SK-N-SH (cell line): Measurements from ENCODE around the gene ZBTB34. TPM values are rescaled to one million over a fixed set of nuclear protein-coding genes. Genes with fewer than 3 reads are reported as not detected.

Experiments
- CTCF ChIA-PET: fragments of 300-600, 350-600 bp; formaldehyde crosslinking; extraction: SDS; loops from one replicate; lab custom pipeline; 2021; lab: Yijun Ruan, JAX
- POLR2A ChIA-PET: fragments of 350-600 bp; sonication (Branson Sonifier 250); formaldehyde crosslinking; extraction: SDS; loops from one replicate; lab custom pipeline; 2020; ENCODE audit warnings: antibody characterized with exemption, inconsistent platforms; lab: Yijun Ruan, JAX
- DNase-seq: peaks from one replicate; pipeline ENCODE4 v3.0.0; 2012
- H2AFZ ChIP-seq: fragments of 200-600 bp; sonication (generic); 2 replicates; pipeline ENCODE4 v1.8.1; 2016; ENCODE audit warnings: antibody characterized with exemption, mild to moderate bottlenecking, low read depth
- H3F3A ChIP-seq: fragments of 200-600 bp; sonication (generic); replicated peaks from 2 replicates; pipeline ENCODE3; 2016; ENCODE audit warnings: antibody characterized with exemption, mild to moderate bottlenecking; ENCODE audit not compliant: insufficient read depth
- H3K27ac ChIP-seq, 2 experiments: fragments of 200-500 bp in 1 of 2; fragments of 200-600 bp in 1 of 2; sonication (Bioruptor generic) in 1 of 2; sonication (generic), shearing (Covaris generic) in 1 of 2; 2 replicates each; pipeline versions ENCODE4 v1.5.1 to v1.6.1; 2014 to 2016; ENCODE audit warnings: low read depth in 2 of 2, inconsistent platforms in 1 of 2, low read length in 1 of 2, mild to moderate bottlenecking in 1 of 2, mixed read lengths in 1 of 2
- H3K27me3 ChIP-seq: fragments of 200-600 bp; sonication (generic), shearing (Covaris generic); 2 replicates; pipeline ENCODE4 v1.6.1; 2016; ENCODE audit warnings: mixed run types; ENCODE audit not compliant: insufficient read depth
- H3K36me3 ChIP-seq, 2 experiments: fragments of 200-500 bp in 1 of 2; fragments of 200-600 bp in 1 of 2; sonication (Bioruptor generic) in 1 of 2; sonication (generic) in 1 of 2; replicated peaks in 1 of 2; 2 replicates each; pipeline versions ENCODE3 to v1.5.1; 2014 to 2016; ENCODE audit warnings: low read length in 1 of 2, mild to moderate bottlenecking in 1 of 2; ENCODE audit not compliant: insufficient read depth in 2 of 2, control insufficient read depth in 1 of 2
- H3K4me1 ChIP-seq, 2 experiments: fragments of 200-500 bp in 1 of 2; fragments of 200-600 bp in 1 of 2; sonication (Bioruptor generic) in 1 of 2; sonication (generic), shearing (Covaris generic) in 1 of 2; 2 replicates each; pipeline versions ENCODE4 v1.5.1 to v1.6.1; 2014 to 2016; ENCODE audit warnings: low read depth in 1 of 2, low read length in 1 of 2, mixed run types in 1 of 2; ENCODE audit not compliant: insufficient read depth in 2 of 2, control insufficient read depth in 1 of 2
- H3K4me2 ChIP-seq: fragments of 200-600 bp; sonication (generic), shearing (Covaris generic); 2 replicates; pipeline ENCODE4 v1.6.1; 2017; ENCODE audit warnings: mixed run types
- H3K4me3 ChIP-seq, 2 experiments: fragments of 200-500 bp in 1 of 2; fragments of 200-600 bp in 1 of 2; sonication (Bioruptor generic) in 1 of 2; sonication (generic), shearing (Covaris generic) in 1 of 2; 2 replicates each; pipeline versions ENCODE4 v1.5.1 to v1.8.1; 2014 to 2016; ENCODE audit warnings: low read depth in 2 of 2, inconsistent platforms in 1 of 2, low read length in 1 of 2, mild to moderate bottlenecking in 1 of 2, mixed read lengths in 1 of 2, moderate library complexity in 1 of 2
- H3K79me2 ChIP-seq: fragments of 200-600 bp; sonication (generic); 2 replicates; pipeline ENCODE4 v1.8.1; 2017; ENCODE audit warnings: mild to moderate bottlenecking; ENCODE audit not compliant: insufficient read depth
- H3K9ac ChIP-seq: fragments of 200-600 bp; sonication (generic); 2 replicates; pipeline ENCODE4 v1.6.1; 2017; ENCODE audit warnings: mixed run types
- H3K9me2 ChIP-seq: fragments of 200-600 bp; sonication (generic); 2 replicates; pipeline ENCODE4 v1.6.1; 2017; ENCODE audit warnings: mixed run types
- H3K9me3 ChIP-seq: fragments of 200-600 bp; sonication (generic); 2 replicates; pipeline ENCODE4 v1.6.1; 2017; ENCODE audit warnings: mixed run types, mild to moderate bottlenecking, moderate library complexity
- H4K20me1 ChIP-seq: fragments of 200-600 bp; sonication (generic); 2 replicates; pipeline ENCODE4 v1.6.1; 2017; ENCODE audit warnings: mild to moderate bottlenecking, mixed run types; ENCODE audit not compliant: insufficient read depth
- CTCF ChIP-seq: fragments of 200-600 bp; sonication (generic); IDR thresholded peaks from 2 replicates; pipeline ENCODE4 v1.6.1; 2017; ENCODE audit warnings: antibody characterized with exemption, mild to moderate bottlenecking, moderate library complexity
- EP300 ChIP-seq, 2 experiments: IDR thresholded peaks; 2 replicates each; pipeline versions ENCODE4 v1.4.0 to v1.6.1; 2012; ENCODE audit warnings: borderline replicate concordance in 1 of 2, low read depth in 1 of 2, low read length in 1 of 2
- FOSL2 ChIP-seq: IDR thresholded peaks from 2 replicates; pipeline ENCODE4 v1.4.0; 2012; ENCODE audit warnings: low read depth, mild to moderate bottlenecking, moderate library complexity, borderline replicate concordance
- FOXM1 ChIP-seq: IDR thresholded peaks from 2 replicates; pipeline ENCODE4 v1.4.0; 2012; ENCODE audit warnings: low read depth, mild to moderate bottlenecking
- GABPA ChIP-seq: IDR thresholded peaks from 2 replicates; pipeline ENCODE4 v1.4.0; 2012; ENCODE audit warnings: low read depth, mild to moderate bottlenecking
- IRF3 ChIP-seq: fragments of 150-350 bp; IDR thresholded peaks from 2 replicates; pipeline ENCODE4 v1.6.1; 2016; ENCODE audit warnings: mild to moderate bottlenecking, low read depth, low read length
- JUND ChIP-seq: IDR thresholded peaks from 2 replicates; pipeline ENCODE4 v1.4.0; 2012
- MAX ChIP-seq: IDR thresholded peaks from 2 replicates; pipeline ENCODE4 v1.4.0; 2012; ENCODE audit warnings: low read depth
- NFIC ChIP-seq: IDR thresholded peaks from 2 replicates; pipeline ENCODE4 v1.4.0; 2012; ENCODE audit warnings: borderline replicate concordance
- NRF1 ChIP-seq: IDR thresholded peaks from 2 replicates; pipeline ENCODE4 v1.6.1; 2012; ENCODE audit warnings: low read depth, mild to moderate bottlenecking, low read length
- PBX3 ChIP-seq: IDR thresholded peaks from 2 replicates; pipeline ENCODE4; 2012
- REST ChIP-seq: IDR thresholded peaks from 2 replicates; pipeline ENCODE4 v1.6.1; 2012; ENCODE audit warnings: mild to moderate bottlenecking, low read depth, low read length, moderate library complexity
- RXRA ChIP-seq: IDR thresholded peaks from 2 replicates; pipeline ENCODE4 v1.4.0; 2012; ENCODE audit warnings: low read depth, mild to moderate bottlenecking, borderline replicate concordance
- SIN3A ChIP-seq: IDR thresholded peaks from 2 replicates; pipeline ENCODE4 v1.6.1; 2012; ENCODE audit warnings: low read depth, mild to moderate bottlenecking, low read length, moderate library complexity, borderline replicate concordance
- TEAD4 ChIP-seq: IDR thresholded peaks from 2 replicates; pipeline ENCODE4 v1.4.0; 2012; ENCODE audit warnings: mild to moderate bottlenecking, borderline replicate concordance; ENCODE audit not compliant: insufficient read depth
- USF1 ChIP-seq: IDR thresholded peaks from 2 replicates; pipeline ENCODE4 v1.4.0; 2012; ENCODE audit warnings: low read depth, borderline replicate concordance
- USF2 ChIP-seq: fragments of 150-350 bp; IDR thresholded peaks from 2 replicates; pipeline ENCODE4 v1.6.1; 2017; ENCODE audit warnings: antibody characterized with exemption, low read length, low read depth, borderline replicate concordance
- YY1 ChIP-seq: IDR thresholded peaks from 2 replicates; pipeline ENCODE4 v1.4.0; 2012; ENCODE audit warnings: low read depth, mild to moderate bottlenecking
- WGBS: methylation state at CpG from one replicate; pipeline ENCODE4 v1.1.6; 2017; ENCODE audit warnings: low lambda C conversion rate; 5-methylcytosine and 5-hydroxymethylcytosine counted together
- polyA plus RNA-seq, 3 experiments: library from polyadenylated mRNA; depleted of rRNA; stranded (reverse); fragments of >200 nt; gene quantifications; 2 replicates each; pipeline ENCODE4 v1.2.3, GENCODE V29; 2012

Gene ZBTB34
- polyA plus RNA-seq, 1 of the 3 experiments (the other 2 are of a cell fraction) = 2.9 TPM

GRCh38 chr9:126813072-126813471 lies 47.4 kb upstream of the ZBTB34 start:
- peaks cover 97% of the 10 kb centered on the region for H3K79me2 ChIP-seq
- H3F3A ChIP-seq = peaks cover 3% of the 10 kb centered on the region
- TF ChIP-seq EP300 (IDR thresholded peaks at IDR 0.05; ENCODE audit: borderline replicate concordance in 1 of 2, low read depth in 1 of 2, low read length in 1 of 2) = no peak
- no peak for TF ChIP-seq FOXM1
- no peak for TF ChIP-seq USF2
- TF ChIP-seq NRF1 = no peak
- TF ChIP-seq RXRA = no peak
- no peak for TF ChIP-seq YY1
- H3K27ac ChIP-seq = no peak overlapping the region
- H3K36me3 ChIP-seq = peaks cover 30 to 81% of the 10 kb centered on the region in 2 experiments
- no peaks in the 10 kb centered on the region for H3K27me3 ChIP-seq
- WGBS = 98% methylated on average over 11 of the region's 11 CpGs
- no peaks in the 10 kb centered on the region for H3K9me2 ChIP-seq
- H3K4me1 ChIP-seq = no peaks in the 10 kb centered on the region; a peak in 1 of 4 replicates
- peaks cover 6% of the 10 kb centered on the region; the same call in 1 of the 2 replicates for H4K20me1 ChIP-seq
- no peak for DNase-seq
- no peak overlapping the region for H2AFZ ChIP-seq
- H3K4me3 ChIP-seq = no peak overlapping the region
- no peak overlapping the region for H3K9ac ChIP-seq
- no peak overlapping the region for H3K4me2 ChIP-seq
- ChIA-PET CTCF (no interaction called here), POLR2A (no interaction called here)
- H3K9me3 ChIP-seq = peaks cover 16% of the 10 kb centered on the region; the same call in 1 of the 2 replicates

GRCh38 chr9:126814091-126814490 lies 46.3 kb upstream of the ZBTB34 start:
- peaks cover 4% of the 10 kb centered on the region; the same call in 1 of the 2 replicates for H4K20me1 ChIP-seq
- H3K4me2 ChIP-seq = no peak overlapping the region
- H3K4me3 ChIP-seq = no peak overlapping the region
- DNase-seq = no peak
- no peak overlapping the region for H3K9ac ChIP-seq
- no peaks in the 10 kb centered on the region for H3K27me3 ChIP-seq
- H3K36me3 ChIP-seq = peaks cover 26 to 82% of the 10 kb centered on the region in 2 experiments
- peaks cover 3% of the 10 kb centered on the region for H3F3A ChIP-seq
- no peak overlapping the region for H2AFZ ChIP-seq
- ChIA-PET POLR2A (no interaction called here), CTCF (no interaction called here)
- H3K9me3 ChIP-seq = peaks cover 21% of the 10 kb centered on the region; the same call in 1 of the 2 replicates
- no peak overlapping the region for H3K27ac ChIP-seq
- H3K79me2 ChIP-seq = peaks cover 97% of the 10 kb centered on the region
- H3K4me1 ChIP-seq = no peaks in the 10 kb centered on the region; a peak in 1 of 4 replicates
- H3K9me2 ChIP-seq = no peaks in the 10 kb centered on the region
- no peak for TF ChIP-seq SIN3A
- TF ChIP-seq USF1 = no peak
- no peak for TF ChIP-seq IRF3
- TF ChIP-seq PBX3 = no peak
- no peak for TF ChIP-seq MAX
- TF ChIP-seq GABPA = no peak
- no peak for TF ChIP-seq JUND
- TF ChIP-seq TEAD4 = no peak
- TF ChIP-seq YY1 = no peak
- no peak for TF ChIP-seq CTCF
- no peak for TF ChIP-seq FOSL2
- TF ChIP-seq NFIC = no peak
- no peak for TF ChIP-seq REST
- no peak for TF ChIP-seq EP300 (IDR thresholded peaks at IDR 0.05; ENCODE audit: borderline replicate concordance in 1 of 2, low read depth in 1 of 2, low read length in 1 of 2)
